Endothelial cell of umbilical vein (primary cell): ENCODE results near the gene CHM. TPM values are rescaled to one million over a fixed set of nuclear protein-coding genes. Genes with fewer than 3 reads are reported as not detected.

Experiments
- BruUV-seq: library from RNA; stranded (reverse); fragments of 400-500 nt; replicated peaks from 2 replicates; lab custom pipeline; 2021; lab: Mats Ljungman, UMichigan
- CTCF ChIA-PET: fragments of 300-600, 350-600 bp; sonication (Branson Sonifier 250); formaldehyde crosslinking; loops from one replicate; lab custom pipeline; 2021; ENCODE audit warnings: antibody characterized with exemption, inconsistent platforms; lab: Charles Lee
- POLR2A ChIA-PET: fragments of 300-600, 350-600 bp; sonication (Branson Sonifier 250); formaldehyde crosslinking; loops from one replicate; lab custom pipeline; 2021; ENCODE audit warnings: antibody characterized with exemption, inconsistent platforms; lab: Charles Lee
- DNase-seq: peaks from one replicate; pipeline ENCODE4 v3.0.0-alpha.2; 2011; ENCODE audit warnings: low read depth, low spot score
- FAIRE-seq: peaks from 2 replicates; lab custom pipeline; 2011; peaks lifted over from hg19 to GRCh38; lab: Jason Lieb, UNC
- H2AFZ ChIP-seq: 2 replicates; pipeline ENCODE4 v1.6.0; 2012; ENCODE audit warnings: low read depth, low read length, control low read depth, inconsistent platforms
- H3K27ac ChIP-seq: 2 replicates; pipeline ENCODE4 v1.5.1; 2011; ENCODE audit warnings: low read depth, mild to moderate bottlenecking, control low read depth, low read length, moderate library complexity; ENCODE audit not compliant: insufficient read depth
- H3K27me3 ChIP-seq, 2 experiments: 2 replicates each; pipeline versions ENCODE4 v1.6.0 to v1.6.1; 2011; ENCODE audit warnings: low read length in 2 of 2, mixed read lengths in 1 of 2; ENCODE audit not compliant: control insufficient read depth in 2 of 2, insufficient read depth in 2 of 2
- H3K36me3 ChIP-seq, 2 experiments: 2 replicates in 1 of 2; 3 replicates in 1 of 2; pipeline ENCODE4 v1.5.1; 2011; ENCODE audit warnings: low read length in 2 of 2, mild to moderate bottlenecking in 1 of 2, moderate library complexity in 1 of 2; ENCODE audit not compliant: control insufficient read depth in 2 of 2, insufficient read depth in 2 of 2; ENCODE audit errors: extremely low read depth in 1 of 2
- H3K4me1 ChIP-seq: 3 replicates; pipeline ENCODE4 v1.5.1; 2011; ENCODE audit warnings: mild to moderate bottlenecking, low read length; ENCODE audit not compliant: control insufficient read depth, insufficient read depth; ENCODE audit errors: extremely low read depth
- H3K4me2 ChIP-seq: 2 replicates; pipeline ENCODE4 v1.6.1; 2011; ENCODE audit warnings: low read length, control low read depth, mixed read lengths; ENCODE audit not compliant: insufficient read depth
- H3K4me3 ChIP-seq, 3 experiments: fragments of 200-600 bp in 1 of 3; sonication (generic), shearing (Covaris generic) in 1 of 3; replicated peaks in 1 of 3; 2 replicates each; pipeline ENCODE4 v1.5.1; 2011 to 2016; ENCODE audit warnings: control low read depth in 3 of 3, low read length in 3 of 3, mild to moderate bottlenecking in 2 of 3, inconsistent platforms in 1 of 3, low read depth in 1 of 3, moderate library complexity in 1 of 3; ENCODE audit not compliant: insufficient read depth in 1 of 3
- H3K79me2 ChIP-seq: 2 replicates; pipeline ENCODE4 v1.6.0; 2012; ENCODE audit warnings: low read length, inconsistent platforms; ENCODE audit not compliant: control insufficient read depth, insufficient read depth
- H3K9ac ChIP-seq: replicated peaks from 2 replicates; pipeline ENCODE3; 2011; ENCODE audit warnings: low read length, control low read depth; ENCODE audit not compliant: insufficient read depth; ENCODE audit errors: extremely low read depth
- H3K9me1 ChIP-seq: replicated peaks from 3 replicates; pipeline ENCODE4 v1.6.0; 2011; ENCODE audit warnings: mild to moderate bottlenecking, low read length; ENCODE audit not compliant: control insufficient read depth, insufficient read depth; ENCODE audit errors: extremely low read depth
- H3K9me3 ChIP-seq: replicated peaks from 2 replicates; pipeline ENCODE4 v1.5.1; 2012; ENCODE audit warnings: low read length, inconsistent platforms; ENCODE audit not compliant: control insufficient read depth, insufficient read depth
- H4K20me1 ChIP-seq: replicated peaks from 2 replicates; pipeline ENCODE3; 2011; ENCODE audit warnings: mild to moderate bottlenecking, low read length; ENCODE audit not compliant: control insufficient read depth, insufficient read depth; ENCODE audit errors: extremely low read depth
- EZH2 ChIP-seq: IDR thresholded peaks from 2 replicates; pipeline ENCODE4 v1.6.1; 2012; ENCODE audit warnings: borderline replicate concordance, low read depth, mild to moderate bottlenecking, moderate library complexity, low read length, inconsistent platforms; ENCODE audit not compliant: severe bottlenecking
- FOS ChIP-seq: IDR thresholded peaks from 2 replicates; pipeline ENCODE4 v1.6.1; 2011; ENCODE audit warnings: mild to moderate bottlenecking, low read length, moderate library complexity, borderline replicate concordance; ENCODE audit not compliant: insufficient read depth
- GATA2 ChIP-seq: IDR thresholded peaks from 2 replicates; pipeline ENCODE4 v1.7.0; 2011; ENCODE audit warnings: low read depth, mild to moderate bottlenecking, moderate library complexity, mixed read lengths, low read length; ENCODE audit not compliant: insufficient read length, insufficient read depth
- JUN ChIP-seq: IDR thresholded peaks from 2 replicates; pipeline ENCODE4 v1.6.1; 2011; ENCODE audit warnings: borderline replicate concordance, low read depth; ENCODE audit not compliant: insufficient read length, insufficient read depth
- MYC ChIP-seq: IDR thresholded peaks from one replicate; pipeline ENCODE4 v1.6.1; 2011; ENCODE audit warnings: mild to moderate bottlenecking, low read depth, low read length
- POLR2A ChIP-seq: IDR thresholded peaks from 2 replicates; pipeline ENCODE4 v1.6.1; 2012; ENCODE audit warnings: low read depth, mild to moderate bottlenecking, control low read depth, low read length
- POLR2AphosphoS5 ChIP-seq: IDR thresholded peaks from 2 replicates; pipeline ENCODE4 v1.6.1; 2012; ENCODE audit warnings: low read depth, mild to moderate bottlenecking, control low read depth, low read length, moderate library complexity; ENCODE audit not compliant: insufficient read depth
- dilution Hi-C: fragments of 300-500 bp; cut with MboI; formaldehyde crosslinking; loops from one replicate; pipeline ENCODE4 v1.15.0; 2019; ENCODE audit warnings: low sequenced_read_pairs; ENCODE audit not compliant: extremely low pct_ligation_motif_present
- intact Hi-C: fragments of 100-400 bp; cut with micrococcal nuclease; formaldehyde crosslinking; loops from one replicate; pipeline ENCODE4 v1.10.0; 2022
- polyA plus RNA-seq, 4 experiments: library from polyadenylated mRNA; depleted of rRNA in 3 of 4; stranded (reverse) in 3 of 4; unstranded in 1 of 4; fragments of >200 nt; gene quantifications; 2 replicates each; pipeline versions ENCODE4 v1.2.1 to v1.2.3, GENCODE V29; 2011 to 2012; ENCODE audit warnings: missing spikeins in 1 of 4
- total RNA-seq: library from RNA; stranded (reverse); gene quantifications from 2 replicates; pipeline ENCODE4 v1.2.3, GENCODE V29; 2021
- TF ChIP-seq, protein P1 (sequence below), 2 donors: IDR thresholded peaks; 1 replicate in 1 of 2; 2 replicates in 1 of 2; pipeline ENCODE4 v1.5.1; 2011; ENCODE audit warnings: low read length in 2 of 2, mild to moderate bottlenecking in 2 of 2, moderate library complexity in 2 of 2, control low read depth in 1 of 2, inconsistent platforms in 1 of 2, low read depth in 1 of 2; ENCODE audit not compliant: insufficient read depth in 1 of 2; ENCODE audit errors: extremely low read depth in 1 of 2
- TF ChIP-seq, protein P2 (sequence below): IDR thresholded peaks from 2 replicates; pipeline ENCODE4 v1.6.1; 2011; ENCODE audit not compliant: insufficient read depth, insufficient read length

The CHM gene
- total and polyA plus RNA-seq, 2 donors (not counting 3 experiments of a cell fraction or from before 2014, with no cell fraction given) = 10.5 to 18.4 TPM

DNA sequence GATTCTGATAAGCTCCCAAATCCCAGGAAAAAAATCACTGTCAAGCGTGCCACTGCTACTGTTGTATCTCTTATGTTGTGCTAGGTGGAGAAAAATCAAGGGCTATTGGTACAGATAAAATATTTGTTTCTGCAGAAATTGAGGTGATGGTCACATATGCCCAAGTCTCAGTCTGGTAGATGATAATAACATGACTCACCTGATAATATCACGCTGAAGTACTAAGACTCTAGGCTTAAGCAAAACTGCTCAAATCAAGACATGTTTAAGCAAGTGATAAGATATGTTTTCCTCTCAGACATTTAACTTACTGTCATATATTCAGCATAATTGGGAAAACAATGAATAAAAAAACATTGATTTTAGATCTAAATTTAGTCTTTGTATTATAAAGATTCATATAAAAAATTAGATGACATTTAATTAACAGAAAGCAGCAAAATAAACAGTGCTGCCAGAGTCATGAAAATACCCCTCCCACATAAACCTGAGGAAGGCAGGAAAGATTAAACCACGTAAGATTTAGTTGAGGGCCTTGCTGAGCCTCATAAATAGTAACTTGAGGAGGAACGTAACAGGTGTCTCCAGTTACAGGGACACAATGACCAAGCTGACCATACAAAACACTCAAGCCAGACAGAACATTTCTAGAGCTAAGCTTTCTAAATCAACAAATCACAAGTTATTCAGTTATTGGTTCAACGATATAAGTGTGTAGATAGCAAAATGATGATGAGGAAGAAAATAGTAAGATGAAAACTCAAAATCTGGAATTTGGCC is 143.5 kb downstream of the CHM start:
- Histone ChIP-seq H3K36me3 (no peaks in the 10 kb centered on the region), H3K9me1 (no peaks in the 10 kb centered on the region), H3K9ac (no peak overlapping the region), H3K4me2 (no peak overlapping the region), H3K9me3 (no peaks in the 10 kb centered on the region), H3K79me2 (no peaks in the 10 kb centered on the region), H3K27ac (no peak overlapping the region), H2AFZ (no peak overlapping the region), H4K20me1 (no peaks in the 10 kb centered on the region), H3K27me3 (no peaks in the 10 kb centered on the region), H3K4me3 (no peak overlapping the region), H3K4me1 (no peaks in the 10 kb centered on the region)
- no peak for FAIRE-seq
- ChIA-PET CTCF (no interaction called here), POLR2A (no interaction called here)
- intact Hi-C loops (no loop called here), dilution Hi-C loops (no loop called here)
- DNase-seq = no peak
- BruUV-seq = no TSS peak
- TF ChIP-seq POLR2AphosphoS5 = no peak
- TF ChIP-seq EZH2 = no peak
- no peak for TF ChIP-seq POLR2A
- TF ChIP-seq GATA2 = no peak
- TF ChIP-seq, protein P1, sequence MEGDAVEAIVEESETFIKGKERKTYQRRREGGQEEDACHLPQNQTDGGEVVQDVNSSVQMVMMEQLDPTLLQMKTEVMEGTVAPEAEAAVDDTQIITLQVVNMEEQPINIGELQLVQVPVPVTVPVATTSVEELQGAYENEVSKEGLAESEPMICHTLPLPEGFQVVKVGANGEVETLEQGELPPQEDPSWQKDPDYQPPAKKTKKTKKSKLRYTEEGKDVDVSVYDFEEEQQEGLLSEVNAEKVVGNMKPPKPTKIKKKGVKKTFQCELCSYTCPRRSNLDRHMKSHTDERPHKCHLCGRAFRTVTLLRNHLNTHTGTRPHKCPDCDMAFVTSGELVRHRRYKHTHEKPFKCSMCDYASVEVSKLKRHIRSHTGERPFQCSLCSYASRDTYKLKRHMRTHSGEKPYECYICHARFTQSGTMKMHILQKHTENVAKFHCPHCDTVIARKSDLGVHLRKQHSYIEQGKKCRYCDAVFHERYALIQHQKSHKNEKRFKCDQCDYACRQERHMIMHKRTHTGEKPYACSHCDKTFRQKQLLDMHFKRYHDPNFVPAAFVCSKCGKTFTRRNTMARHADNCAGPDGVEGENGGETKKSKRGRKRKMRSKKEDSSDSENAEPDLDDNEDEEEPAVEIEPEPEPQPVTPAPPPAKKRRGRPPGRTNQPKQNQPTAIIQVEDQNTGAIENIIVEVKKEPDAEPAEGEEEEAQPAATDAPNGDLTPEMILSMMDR (IDR thresholded peaks at IDR 0.05; ENCODE audit: extremely low read depth in 1 of 2, insufficient read depth in 1 of 2, low read depth in 1 of 2, low read length in 2 of 2) = no peak
- TF ChIP-seq, protein P2, sequence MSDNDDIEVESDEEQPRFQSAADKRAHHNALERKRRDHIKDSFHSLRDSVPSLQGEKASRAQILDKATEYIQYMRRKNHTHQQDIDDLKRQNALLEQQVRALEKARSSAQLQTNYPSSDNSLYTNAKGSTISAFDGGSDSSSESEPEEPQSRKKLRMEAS = no peak
- no peak for TF ChIP-seq MYC
- TF ChIP-seq JUN = no peak
- TF ChIP-seq FOS = no peak
